ENCODE data around the gene VAMP1.

DNA sequence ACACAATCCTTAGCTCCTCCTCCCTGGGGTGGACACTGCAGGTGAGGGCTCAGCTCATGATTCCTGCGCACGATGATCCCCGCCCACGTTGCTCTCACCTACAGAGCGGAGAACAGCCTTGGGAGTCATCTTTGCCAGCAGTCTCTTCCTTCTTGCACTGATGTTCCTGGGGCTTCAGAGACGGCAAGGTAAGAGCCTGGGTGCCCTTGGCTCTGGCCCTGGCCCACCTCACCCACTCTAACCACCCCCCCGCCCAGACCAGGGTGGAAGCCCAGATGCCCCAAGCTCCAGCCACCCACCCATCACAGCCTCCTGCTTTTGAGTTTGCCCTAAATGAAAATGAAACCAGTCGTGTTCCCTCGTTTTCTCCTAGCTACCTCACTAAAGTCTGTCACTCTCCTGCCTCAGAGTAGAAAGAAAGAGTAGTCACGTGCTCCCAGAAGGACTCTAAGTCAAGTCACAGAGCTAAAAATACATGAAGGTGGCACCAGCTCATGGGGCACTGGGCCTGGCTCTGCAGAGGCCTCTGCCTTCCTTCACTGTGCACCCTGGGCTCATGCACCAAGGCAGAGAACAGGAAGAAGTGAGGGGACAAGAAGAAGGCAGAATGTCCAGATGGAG is 9.6 kb downstream of the VAMP1 start:
- TF ChIP-seq, protein P1, sequence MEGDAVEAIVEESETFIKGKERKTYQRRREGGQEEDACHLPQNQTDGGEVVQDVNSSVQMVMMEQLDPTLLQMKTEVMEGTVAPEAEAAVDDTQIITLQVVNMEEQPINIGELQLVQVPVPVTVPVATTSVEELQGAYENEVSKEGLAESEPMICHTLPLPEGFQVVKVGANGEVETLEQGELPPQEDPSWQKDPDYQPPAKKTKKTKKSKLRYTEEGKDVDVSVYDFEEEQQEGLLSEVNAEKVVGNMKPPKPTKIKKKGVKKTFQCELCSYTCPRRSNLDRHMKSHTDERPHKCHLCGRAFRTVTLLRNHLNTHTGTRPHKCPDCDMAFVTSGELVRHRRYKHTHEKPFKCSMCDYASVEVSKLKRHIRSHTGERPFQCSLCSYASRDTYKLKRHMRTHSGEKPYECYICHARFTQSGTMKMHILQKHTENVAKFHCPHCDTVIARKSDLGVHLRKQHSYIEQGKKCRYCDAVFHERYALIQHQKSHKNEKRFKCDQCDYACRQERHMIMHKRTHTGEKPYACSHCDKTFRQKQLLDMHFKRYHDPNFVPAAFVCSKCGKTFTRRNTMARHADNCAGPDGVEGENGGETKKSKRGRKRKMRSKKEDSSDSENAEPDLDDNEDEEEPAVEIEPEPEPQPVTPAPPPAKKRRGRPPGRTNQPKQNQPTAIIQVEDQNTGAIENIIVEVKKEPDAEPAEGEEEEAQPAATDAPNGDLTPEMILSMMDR (IDR thresholded peaks at IDR 0.05; ENCODE audit: extremely low read depth in 1 of 2, insufficient read depth in 1 of 2, low read depth in 1 of 2, low read length in 2 of 2), result no peak
- TF ChIP-seq EZH2 (IDR thresholded peaks at IDR 0.05; ENCODE audit: borderline replicate concordance, low read depth, low read length, severe bottlenecking), result no peak
- TF ChIP-seq POLR2A (IDR thresholded peaks at IDR 0.05; ENCODE audit: low read depth, low read length), result no peak
- TF ChIP-seq POLR2AphosphoS5 (IDR thresholded peaks at IDR 0.05; ENCODE audit: insufficient read depth, low read depth, low read length), result no peak
- no peak for TF ChIP-seq FOS (IDR thresholded peaks at IDR 0.05; ENCODE audit: borderline replicate concordance, insufficient read depth, low read length)
- no peak for TF ChIP-seq GATA2 (IDR thresholded peaks at IDR 0.05; ENCODE audit: insufficient read depth, insufficient read length, low read depth, low read length)
- no peak for TF ChIP-seq MYC (IDR thresholded peaks at IDR 0.05; ENCODE audit: low read depth, low read length)
- no peak for TF ChIP-seq JUN (IDR thresholded peaks at IDR 0.05; ENCODE audit: borderline replicate concordance, insufficient read depth, insufficient read length, low read depth)

Data from endothelial cell of umbilical vein (primary cell).